Epithelial cell of proximal tubule (primary cell): ENCODE data around the gene KRTDAP. TPM values are rescaled to one million over a fixed set of nuclear protein-coding genes. Genes with fewer than 3 reads are reported as not detected.

Experiments used
- DNase-seq: peaks from one replicate; pipeline ENCODE4 v3.0.0-alpha.2; 2011; ENCODE audit warnings: low read depth
- H3K4me3 ChIP-seq: 2 replicates; pipeline ENCODE4 v1.5.1; 2011; ENCODE audit warnings: low read depth, mild to moderate bottlenecking, low read length
- CTCF ChIP-seq: conservative IDR thresholded peaks from 2 replicates; pipeline ENCODE4 v1.5.1; 2012; ENCODE audit warnings: low read depth, mild to moderate bottlenecking, low read length
- total RNA-seq: library from RNA; depleted of rRNA; stranded (reverse); fragments of >200 nt; gene quantifications from 2 replicates; pipeline ENCODE4 v1.2.3, GENCODE V29; 2015

Gene KRTDAP
- total RNA-seq = not detected in 2 replicates

GRCh38 chr19:35490364-35490763 is at the start of gene KRTDAP:
KRTDAP (minus strand) TSS chr19:35490464; CDS start chr19:35490442, 22 bp downstream.
- DNase-seq = no peak
- no peak within 1 kb of the TSS for H3K4me3 ChIP-seq
- TF ChIP-seq CTCF = no peak

- TF ChIP-seq CTCF = no peak
Observed at GRCh38 chr19:35539850-35540249, 49.6 kb upstream of the KRTDAP start.

GRCh38 chr19:35539314-35539713 is 49.0 kb upstream of the KRTDAP start:
- DNase-seq = no peak
- TF ChIP-seq CTCF = no peak

More at GRCh38 chr19:35539850-35540249, 49.6 kb upstream of the KRTDAP start:
- no peak overlapping the region for H3K4me3 ChIP-seq
- DNase-seq = no peak

GRCh38 chr19:35534803-35535480 is 44.7 kb upstream of the KRTDAP start:
- no peak for DNase-seq
- no peak overlapping the region for H3K4me3 ChIP-seq
- TF ChIP-seq CTCF = no peak

More at GRCh38 chr19:35539314-35539713, 49.0 kb upstream of the KRTDAP start:
- H3K4me3 ChIP-seq = no peak overlapping the region

- no peak for TF ChIP-seq CTCF
- no peak overlapping the region for H3K4me3 ChIP-seq
- DNase-seq = no peak
Observed at GRCh38 chr19:35533822-35534392, 43.6 kb upstream of the KRTDAP start.

- H3K4me3 ChIP-seq = no peak within 1 kb of the TSS
- no peak for TF ChIP-seq CTCF
- DNase-seq = no peak
Observed at GRCh38 chr19:35533201-35533821, 43.0 kb upstream of the KRTDAP start, which contains the start of gene GAPDHS. GAPDHS (plus strand) TSS chr19:35533456; CDS start chr19:35533528, 72 bp downstream.

GRCh38 chr19:35531291-35531690 is 41.0 kb upstream of the KRTDAP start:
- no peak overlapping the region for H3K4me3 ChIP-seq
- TF ChIP-seq CTCF = no peak
- no peak for DNase-seq
